ENCODE results near the gene PRELID2. TPM values are rescaled to one million over a fixed set of nuclear protein-coding genes. Genes with fewer than 3 reads are reported as not detected.

The PRELID2 gene
- total and polyA plus RNA-seq, 2 experiments from 2014 or later: 15.6 to 24.7 TPM

DNA sequence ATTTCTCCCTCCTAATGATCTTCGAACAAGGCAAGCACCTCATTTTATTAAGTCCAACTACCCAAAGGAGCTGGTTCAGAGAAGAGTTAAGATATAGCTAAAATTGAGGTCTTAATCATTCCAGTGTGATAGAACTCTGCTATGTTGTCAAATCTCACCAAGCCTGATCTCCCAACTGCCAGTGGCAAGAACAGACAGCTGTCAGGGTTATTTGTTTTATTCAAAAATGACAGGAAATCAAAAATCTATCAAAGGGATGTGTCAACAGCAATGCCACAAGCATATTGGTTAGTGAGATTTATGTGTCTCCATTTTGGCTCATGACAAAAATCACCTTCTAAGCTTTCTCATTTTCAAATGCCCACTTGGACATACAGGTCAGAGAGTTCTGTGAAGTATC lies 74.5 kb downstream of the PRELID2 start:
- 68% methylated on average over 1 of the region's 1 CpG for WGBS (ENCODE audit: low lambda C conversion rate, missing lambda C conversion rate)

DNA sequence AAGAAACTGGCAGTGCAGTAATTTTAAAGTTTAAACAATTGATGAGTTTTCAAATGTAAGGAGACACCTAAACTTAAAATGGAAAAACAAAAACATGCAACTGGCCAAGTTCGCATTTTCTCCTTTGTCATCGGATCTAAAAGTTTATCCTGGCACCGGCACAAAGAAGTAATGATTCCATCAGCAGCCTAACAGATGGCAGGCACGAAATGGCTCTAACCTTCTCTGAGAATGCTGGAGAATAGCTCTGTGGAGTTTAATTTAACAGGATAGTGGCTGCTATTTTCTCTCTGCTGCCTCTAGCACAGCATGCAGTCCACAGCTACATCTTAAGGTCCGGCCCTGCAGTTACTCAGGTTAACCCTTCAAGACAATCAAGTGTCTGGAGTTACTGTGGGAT lies 82.2 kb downstream of the PRELID2 start:
- H3K27me3 ChIP-seq: no peaks in the 10 kb centered on the region
- no peaks in the 10 kb centered on the region for H3K79me2 ChIP-seq
- no peaks in the 10 kb centered on the region for H3K36me3 ChIP-seq (replicated peaks; ENCODE audit: insufficient read depth, low read depth)
- no peak overlapping the region for H3K4me2 ChIP-seq
- peak; percentile 14 for DNase-seq (ENCODE audit: low spot score)
- 65% methylated on average over 5 of the region's 5 CpGs for WGBS (ENCODE audit: low lambda C conversion rate, missing lambda C conversion rate)
- H2AFZ ChIP-seq: no peak overlapping the region
- no peaks in the 10 kb centered on the region for H3K4me1 ChIP-seq (ENCODE audit: insufficient read depth)
- TF ChIP-seq EZH2 (IDR thresholded peaks at IDR 0.05; ENCODE audit: borderline replicate concordance): no peak
- no peak for TF ChIP-seq EZH2phosphoT487 (IDR thresholded peaks at IDR 0.05; ENCODE audit: low read depth, severe bottlenecking, unreplicated experiment)
- TF ChIP-seq, protein P1, sequence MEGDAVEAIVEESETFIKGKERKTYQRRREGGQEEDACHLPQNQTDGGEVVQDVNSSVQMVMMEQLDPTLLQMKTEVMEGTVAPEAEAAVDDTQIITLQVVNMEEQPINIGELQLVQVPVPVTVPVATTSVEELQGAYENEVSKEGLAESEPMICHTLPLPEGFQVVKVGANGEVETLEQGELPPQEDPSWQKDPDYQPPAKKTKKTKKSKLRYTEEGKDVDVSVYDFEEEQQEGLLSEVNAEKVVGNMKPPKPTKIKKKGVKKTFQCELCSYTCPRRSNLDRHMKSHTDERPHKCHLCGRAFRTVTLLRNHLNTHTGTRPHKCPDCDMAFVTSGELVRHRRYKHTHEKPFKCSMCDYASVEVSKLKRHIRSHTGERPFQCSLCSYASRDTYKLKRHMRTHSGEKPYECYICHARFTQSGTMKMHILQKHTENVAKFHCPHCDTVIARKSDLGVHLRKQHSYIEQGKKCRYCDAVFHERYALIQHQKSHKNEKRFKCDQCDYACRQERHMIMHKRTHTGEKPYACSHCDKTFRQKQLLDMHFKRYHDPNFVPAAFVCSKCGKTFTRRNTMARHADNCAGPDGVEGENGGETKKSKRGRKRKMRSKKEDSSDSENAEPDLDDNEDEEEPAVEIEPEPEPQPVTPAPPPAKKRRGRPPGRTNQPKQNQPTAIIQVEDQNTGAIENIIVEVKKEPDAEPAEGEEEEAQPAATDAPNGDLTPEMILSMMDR (IDR thresholded peaks at IDR 0.05; ENCODE audit: poor library complexity): no peak
- no peaks in the 10 kb centered on the region for H3K9me3 ChIP-seq (ENCODE audit: low read depth)
- H4K20me1 ChIP-seq (ENCODE audit: insufficient read depth, poor library complexity, severe bottlenecking): no peaks in the 10 kb centered on the region
- peak overlapping the region; percentile 30 for H3K27ac ChIP-seq
- no peaks in the 10 kb centered on the region for H3K9me2 ChIP-seq (replicated peaks; ENCODE audit: insufficient read depth)
- H3K4me3 ChIP-seq: no peak overlapping the region

More for the DNA sequence above, 74.5 kb downstream of the PRELID2 start:
- Histone ChIP-seq H3K36me3 (replicated peaks; ENCODE audit: insufficient read depth, low read depth) (no peaks in the 10 kb centered on the region), H3K79me2 (no peaks in the 10 kb centered on the region), H3K4me3 (no peak overlapping the region), H3K9me2 (replicated peaks; ENCODE audit: insufficient read depth) (no peaks in the 10 kb centered on the region), H2AFZ (no peak overlapping the region), H3K9me3 (ENCODE audit: low read depth) (no peaks in the 10 kb centered on the region), H3K4me1 (ENCODE audit: insufficient read depth) (no peaks in the 10 kb centered on the region), H3K4me2 (no peak overlapping the region), H3K27ac (no peak overlapping the region), H3K27me3 (no peaks in the 10 kb centered on the region), H4K20me1 (ENCODE audit: insufficient read depth, poor library complexity, severe bottlenecking) (no peaks in the 10 kb centered on the region)
- DNase-seq (ENCODE audit: low spot score): no peak
- TF ChIP-seq EZH2 (IDR thresholded peaks at IDR 0.05; ENCODE audit: borderline replicate concordance): no peak
- TF ChIP-seq, protein P1 (IDR thresholded peaks at IDR 0.05; ENCODE audit: poor library complexity): no peak
- no peak for TF ChIP-seq EZH2phosphoT487 (IDR thresholded peaks at IDR 0.05; ENCODE audit: low read depth, severe bottlenecking, unreplicated experiment)

DNA sequence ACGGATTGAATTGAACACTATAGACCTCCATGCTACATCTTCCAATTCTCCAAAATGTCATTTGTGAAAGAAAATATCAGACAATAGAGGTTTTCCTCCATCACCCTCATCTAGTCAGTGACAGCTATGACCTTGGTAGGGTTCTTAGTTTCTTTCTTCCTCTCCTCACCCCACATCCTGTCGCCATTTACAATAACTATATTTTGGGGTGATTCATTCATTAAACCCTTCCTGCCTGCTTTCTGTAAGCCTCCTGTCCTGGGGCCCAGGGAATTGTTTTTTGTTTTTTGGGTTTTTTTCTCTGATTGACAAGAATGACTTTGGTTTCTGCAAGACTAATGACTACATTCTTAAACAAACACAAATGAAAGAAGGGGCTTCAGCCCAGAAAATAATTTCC lies 82.6 kb downstream of the PRELID2 start:
- Histone ChIP-seq H3K27ac (peak overlapping the region; percentile 23), H3K36me3 (replicated peaks; ENCODE audit: insufficient read depth, low read depth) (no peaks in the 10 kb centered on the region), H3K9me2 (replicated peaks; ENCODE audit: insufficient read depth) (no peaks in the 10 kb centered on the region), H3K79me2 (no peaks in the 10 kb centered on the region), H3K4me3 (no peak overlapping the region), H3K4me1 (ENCODE audit: insufficient read depth) (no peaks in the 10 kb centered on the region), H4K20me1 (ENCODE audit: insufficient read depth, poor library complexity, severe bottlenecking) (no peaks in the 10 kb centered on the region), H3K27me3 (no peaks in the 10 kb centered on the region), H3K9me3 (ENCODE audit: low read depth) (no peaks in the 10 kb centered on the region), H3K4me2 (no peak overlapping the region), H2AFZ (no peak overlapping the region)
- 91% methylated on average over 2 of the region's 2 CpGs for WGBS (ENCODE audit: low lambda C conversion rate, missing lambda C conversion rate)
- DNase-seq (ENCODE audit: low spot score): no peak
- no peak for TF ChIP-seq EZH2 (IDR thresholded peaks at IDR 0.05; ENCODE audit: borderline replicate concordance)
- TF ChIP-seq EZH2phosphoT487 (IDR thresholded peaks at IDR 0.05; ENCODE audit: low read depth, severe bottlenecking, unreplicated experiment): no peak
- TF ChIP-seq, protein P1 (IDR thresholded peaks at IDR 0.05; ENCODE audit: poor library complexity): no peak

GRCh38 chr5:145750199-145750598 lies 84.9 kb downstream of the PRELID2 start:
- H3K4me2 ChIP-seq: no peak overlapping the region

More at GRCh38 chr5:145750199-145750598, 84.9 kb downstream of the PRELID2 start:
- H3K4me1 ChIP-seq (ENCODE audit: insufficient read depth): no peaks in the 10 kb centered on the region
- no peak for DNase-seq (ENCODE audit: low spot score)
- no peaks in the 10 kb centered on the region for H3K9me3 ChIP-seq (ENCODE audit: low read depth)
- no peak overlapping the region for H2AFZ ChIP-seq
- H3K9me2 ChIP-seq (replicated peaks; ENCODE audit: insufficient read depth): no peaks in the 10 kb centered on the region
- TF ChIP-seq EZH2phosphoT487 (IDR thresholded peaks at IDR 0.05; ENCODE audit: low read depth, severe bottlenecking, unreplicated experiment) (no peak), EZH2 (IDR thresholded peaks at IDR 0.05; ENCODE audit: borderline replicate concordance) (no peak)
- TF ChIP-seq, protein P1 (IDR thresholded peaks at IDR 0.05; ENCODE audit: poor library complexity): no peak
- no peaks in the 10 kb centered on the region for H3K36me3 ChIP-seq (replicated peaks; ENCODE audit: insufficient read depth, low read depth)
- H3K79me2 ChIP-seq: no peaks in the 10 kb centered on the region
- no peak overlapping the region for H3K27ac ChIP-seq
- H3K4me3 ChIP-seq: no peak overlapping the region
- H4K20me1 ChIP-seq (ENCODE audit: insufficient read depth, poor library complexity, severe bottlenecking): no peaks in the 10 kb centered on the region
- H3K27me3 ChIP-seq: no peaks in the 10 kb centered on the region

Measured in hepatocyte (in vitro differentiated cells).